NCI-H187 (cell line): ENCODE results near the gene DNAJB12.
"Not testable (repeated sequence)": the region's sequence is repeated elsewhere in the genome, so short reads cannot be mapped to it uniquely, and the experiment has no call there.

Source experiments
- DNase-seq, 2 experiments: peaks; one replicate each; lab custom pipeline; 2025; lab: John Stamatoyannopoulos, UW

DNAJB12 gene

GRCh38 chr10:72354356-72355213 is at the start of gene DNAJB12:
TSS of gene DNAJB12 (minus strand) at chr10:72354919. CDS start at chr10:72354897, 22 bp downstream.
- peak; percentile 79 to 80 for DNase-seq

DNA sequence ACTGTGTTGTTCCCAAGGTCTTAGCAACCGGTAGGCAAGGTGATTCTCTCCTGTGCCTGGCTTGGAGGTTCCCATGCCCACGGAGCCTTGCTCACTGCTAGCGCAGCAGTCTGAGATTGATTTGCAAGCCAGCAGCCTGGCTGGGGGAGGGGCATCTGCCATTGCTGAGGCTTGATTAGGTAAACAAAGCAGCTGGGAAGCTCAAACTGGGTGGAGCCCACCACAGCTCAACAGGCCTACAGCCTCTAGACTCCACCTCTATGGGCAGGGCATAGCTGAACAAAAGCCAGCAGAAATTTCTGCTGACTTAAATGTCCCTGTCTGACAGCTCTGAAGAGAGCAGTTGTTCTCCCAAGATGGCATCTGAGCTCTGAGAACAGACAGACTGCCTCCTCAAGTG is 40.9 kb upstream of the DNAJB12 start:
- not testable (repeated sequence) for DNase-seq

GRCh38 chr10:72392571-72392970 is 37.9 kb upstream of the DNAJB12 start:
- DNase-seq = no peak

GRCh38 chr10:72390764-72391163 is 36.0 kb upstream of the DNAJB12 start:
- no peak for DNase-seq

DNA sequence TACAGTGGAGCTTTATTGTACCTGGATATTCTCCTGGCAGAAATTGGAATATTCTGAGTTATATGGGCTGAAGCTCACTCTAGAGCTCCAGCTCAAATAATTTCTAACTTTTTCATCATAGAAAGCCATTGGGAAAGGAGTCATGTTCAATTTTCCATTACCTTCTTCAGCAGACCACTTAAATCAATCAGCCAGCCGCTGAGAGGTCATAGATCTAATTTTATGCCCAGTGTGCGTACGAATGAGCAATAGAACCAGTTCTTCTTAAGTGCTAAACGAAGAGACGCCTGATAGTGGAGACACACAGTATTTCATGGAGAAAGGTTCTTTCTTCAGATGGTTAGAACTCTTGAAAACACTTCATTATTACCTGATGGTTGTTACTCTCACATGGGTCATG is 35.0 kb upstream of the DNAJB12 start:
- no peak for DNase-seq

- DNase-seq = no peak
These were observed 34.3 kb upstream of the DNAJB12 start for GRCh38 chr10:72389014-72389413.

- DNase-seq = no peak
These were observed 33.3 kb upstream of the DNAJB12 start for GRCh38 chr10:72388062-72388461.

DNA sequence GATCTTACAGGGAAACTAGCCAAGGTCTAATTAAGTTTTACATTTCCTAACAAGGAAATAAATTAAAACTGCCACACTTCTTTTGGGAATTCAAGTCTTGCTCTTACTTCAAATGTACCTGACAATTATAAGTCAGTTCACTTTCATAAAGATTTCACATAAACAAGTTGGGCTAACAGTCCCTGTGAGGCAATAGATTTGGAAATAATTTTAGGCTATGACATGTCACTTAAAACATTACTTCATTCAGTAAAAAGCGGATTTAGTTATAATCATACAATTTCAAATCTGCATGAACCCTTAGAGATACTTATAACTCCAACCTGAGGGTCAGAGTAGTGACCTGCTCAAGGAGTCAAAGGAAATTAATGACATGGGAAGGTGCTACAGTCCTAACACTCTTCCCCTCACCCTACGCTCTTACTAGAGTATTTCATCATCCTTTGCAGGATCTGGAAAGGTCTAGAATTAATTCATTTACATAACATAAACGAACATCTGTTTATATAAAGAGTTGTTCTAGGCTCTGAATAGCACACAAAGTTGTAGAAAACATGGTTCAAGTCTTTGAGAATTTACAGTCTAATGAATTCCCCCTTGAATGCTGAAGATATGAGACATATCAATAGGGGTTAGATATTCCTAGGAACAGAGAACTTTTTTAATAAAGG is 32.3 kb upstream of the DNAJB12 start:
- DNase-seq = no peak

GRCh38 chr10:72385724-72386123 is 31.0 kb upstream of the DNAJB12 start:
- no peak for DNase-seq

DNA sequence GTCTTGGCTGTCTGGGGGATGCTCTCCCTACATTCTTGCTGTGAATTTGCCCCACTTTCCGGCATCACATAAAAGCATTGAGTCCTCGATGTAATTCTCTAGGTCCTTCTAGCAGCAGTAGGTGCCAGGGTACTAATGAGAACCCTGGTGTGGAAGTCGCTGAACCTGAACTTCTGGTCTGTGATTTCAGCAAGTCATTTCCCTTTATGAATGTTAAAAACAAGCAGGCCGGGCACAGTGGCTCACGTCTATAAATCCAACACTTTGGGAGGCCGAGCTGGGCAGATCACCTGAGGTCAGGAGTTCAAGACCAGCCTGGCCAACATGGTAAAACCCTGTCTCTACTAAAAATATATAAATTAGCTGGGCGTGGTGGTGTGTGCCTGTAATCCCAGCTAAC is 30.3 kb upstream of the DNAJB12 start:
- not testable (repeated sequence) for DNase-seq

DNA sequence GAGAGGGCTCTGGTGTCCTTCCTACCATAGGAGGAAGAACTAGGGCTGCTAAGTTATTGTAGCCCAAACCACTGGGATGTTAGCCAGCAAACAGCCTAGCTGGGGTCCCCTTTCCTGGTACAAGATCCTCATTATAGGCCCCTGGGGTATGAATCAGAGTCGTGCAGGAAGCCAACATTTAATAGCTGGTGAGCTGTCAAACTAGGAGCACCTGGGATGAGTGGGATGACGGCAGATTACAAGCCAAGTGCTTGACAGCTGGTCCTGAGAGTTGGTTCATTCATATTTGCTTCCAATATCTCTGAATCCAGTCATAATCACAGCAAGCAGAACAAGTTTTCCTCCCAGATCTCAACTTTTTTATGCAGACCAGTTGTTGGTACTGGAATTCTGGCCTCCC is 25.1 kb upstream of the DNAJB12 start:
- DNase-seq = no peak

GRCh38 chr10:72379062-72379461 is 24.3 kb upstream of the DNAJB12 start:
- no peak for DNase-seq

- DNase-seq = no peak
These were observed 20.9 kb upstream of the DNAJB12 start for GRCh38 chr10:72375585-72375984.

GRCh38 chr10:72375173-72375572 is 20.5 kb upstream of the DNAJB12 start:
- DNase-seq = no peak

GRCh38 chr10:72370201-72370722 is 15.5 kb upstream of the DNAJB12 start:
- no peak for DNase-seq

GRCh38 chr10:72367301-72367960 is 12.7 kb upstream of the DNAJB12 start:
- no peak for DNase-seq

DNA sequence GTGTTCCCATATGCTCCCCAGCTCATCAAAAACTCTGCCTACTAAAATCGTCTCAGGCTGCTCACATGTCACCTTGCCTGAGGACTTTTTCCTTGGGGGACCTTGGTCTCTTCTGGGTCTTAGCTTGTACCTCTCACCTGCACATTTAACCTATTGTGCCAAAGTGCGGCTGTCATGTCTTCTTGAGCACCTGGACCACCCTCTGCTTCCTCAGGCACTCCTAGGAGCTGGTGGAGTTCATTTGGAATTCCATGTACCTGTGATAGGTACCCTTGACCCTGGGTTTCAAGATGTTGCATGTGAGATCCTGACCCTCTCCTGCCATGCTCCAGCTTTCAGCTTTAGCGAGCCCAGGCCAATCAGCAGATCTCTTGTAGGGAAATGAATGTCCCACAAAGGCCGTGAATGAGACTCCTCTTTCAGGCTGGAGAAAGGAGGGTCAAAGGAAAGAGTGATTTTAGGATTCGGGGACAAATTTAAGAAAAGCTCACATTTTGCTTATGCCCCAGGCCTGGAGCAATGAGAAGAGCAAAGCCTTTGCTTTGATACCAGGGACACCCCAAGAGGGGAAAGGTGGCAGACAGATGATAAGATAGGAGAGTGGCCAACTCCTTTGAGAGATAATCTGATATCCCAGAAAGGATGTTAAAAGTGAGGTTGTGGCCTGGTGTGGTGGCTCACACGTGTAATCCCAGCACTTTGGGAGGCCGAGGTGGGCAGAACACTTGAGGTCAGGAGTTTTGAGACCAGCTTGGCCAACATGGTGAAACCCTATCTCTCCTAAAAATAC is 10.6 kb upstream of the DNAJB12 start:
- DNase-seq = no peak

DNA sequence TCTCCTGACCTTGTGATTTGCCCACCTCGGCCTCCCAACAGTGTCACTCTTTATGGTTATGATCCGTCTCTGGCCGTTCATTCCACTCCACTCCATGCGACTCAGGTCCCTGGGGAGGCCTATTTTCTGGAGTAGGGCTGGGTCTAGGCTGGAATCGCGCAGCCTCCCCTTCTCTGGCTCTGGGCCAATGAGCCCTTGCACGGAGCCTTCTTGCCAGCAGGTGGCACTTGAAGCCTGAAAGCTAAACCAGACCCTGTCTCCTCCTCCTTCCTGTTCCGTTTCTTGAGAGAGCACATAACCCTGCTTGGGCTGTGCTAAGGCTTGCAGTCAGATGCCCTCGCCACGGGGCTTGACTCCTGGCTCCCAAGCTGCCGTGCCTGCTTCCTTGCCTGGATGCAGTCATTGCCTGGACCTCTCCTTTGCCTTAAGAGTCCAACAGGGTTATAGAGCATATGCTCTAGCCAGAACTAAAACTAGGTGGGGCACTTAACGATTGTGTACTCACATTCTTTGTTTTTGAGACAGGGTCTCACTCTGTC is 9.6 kb upstream of the DNAJB12 start:
- DNase-seq = peak; percentile 77 to 88

- DNase-seq = no peak
These were observed 2.3 kb upstream of the DNAJB12 start for GRCh38 chr10:72356987-72357386.

DNA sequence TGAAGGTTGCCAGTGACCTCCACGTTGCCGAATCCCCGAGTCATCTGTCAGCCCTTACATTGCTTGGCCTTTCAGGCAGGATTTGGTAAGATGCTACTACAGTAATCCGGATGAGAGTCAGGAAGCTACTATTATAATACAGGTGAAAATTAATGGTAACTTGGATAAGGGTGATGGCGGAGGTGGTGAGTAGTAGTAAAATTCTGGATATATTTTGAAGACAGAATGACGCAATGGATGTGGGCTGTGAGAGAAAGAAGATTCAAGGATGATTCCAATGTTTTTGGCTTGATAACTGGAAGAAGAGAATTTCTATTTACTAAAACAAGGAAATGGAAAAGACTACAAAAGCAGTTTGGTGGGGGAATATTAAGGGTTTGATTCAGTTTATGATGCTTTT is 1.4 kb upstream of the DNAJB12 start:
- no peak for DNase-seq

- DNase-seq = no peak
These were observed 466 bp upstream of the DNAJB12 start for GRCh38 chr10:72355214-72355555.

DNA sequence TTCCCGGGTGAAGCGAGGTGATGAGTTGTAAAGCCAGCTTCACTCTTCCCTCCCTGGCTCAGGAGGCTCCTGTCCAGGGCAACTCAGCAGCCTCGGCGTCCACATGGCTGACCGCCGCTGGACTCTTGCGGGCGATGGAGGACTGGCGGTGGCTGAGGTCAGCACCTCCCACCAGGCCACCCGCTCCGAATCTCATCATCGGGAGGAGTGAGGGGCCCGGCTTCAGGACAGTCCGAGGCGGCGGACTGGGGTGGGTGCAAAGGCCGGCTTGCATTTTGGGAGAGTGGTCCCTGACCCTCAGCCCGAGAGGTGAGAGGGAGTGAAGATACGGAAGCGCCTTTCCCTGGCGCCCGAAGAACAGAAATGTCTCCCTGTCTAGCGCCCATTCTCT is 759 bp downstream of the DNAJB12 start:
- DNase-seq = no peak
